ENCODE measurements around the gene FANCI. TPM values are rescaled to one million over a fixed set of nuclear protein-coding genes. Genes with fewer than 3 reads are reported as not detected.

The FANCI gene
- total and polyA plus RNA-seq, 4 donors: 3.2 to 11.9 (median 6.3) TPM

DNA sequence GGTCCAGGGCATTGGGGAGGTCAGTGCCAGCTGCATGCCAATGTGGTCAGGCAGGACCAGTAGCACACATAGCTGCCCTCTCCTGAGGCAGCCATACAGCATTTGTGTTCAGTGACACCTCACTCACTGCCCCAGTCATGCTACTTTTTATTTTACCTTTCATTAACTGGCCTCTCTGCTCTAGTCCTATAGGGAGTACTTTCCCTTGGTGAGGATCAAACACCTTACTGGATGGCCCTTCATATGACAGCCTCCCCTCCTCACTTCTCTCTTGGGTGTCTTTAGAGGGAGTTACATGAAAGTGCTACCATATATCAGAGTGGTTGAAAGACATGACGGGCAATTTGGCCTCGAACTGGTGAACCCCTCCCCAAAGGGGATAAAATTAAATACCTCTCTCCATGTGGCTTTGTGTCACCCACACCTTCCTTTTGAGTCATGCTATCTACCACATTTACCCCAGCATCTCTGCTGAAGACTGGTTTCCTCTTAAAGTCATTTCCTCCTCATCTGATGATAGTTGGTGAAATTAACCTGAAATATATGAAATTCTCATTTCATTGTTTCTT is 40.0 kb upstream of the FANCI start:
- Histone ChIP-seq H3K9me3 (ENCODE audit: control insufficient read depth in 4 of 4, insufficient read depth in 3 of 4, low read length in 3 of 4) (no peaks in the 10 kb centered on the region), H3K36me3 (ENCODE audit: control insufficient read depth in 4 of 4, insufficient read depth in 4 of 4, low read length in 4 of 4) (peaks cover 0 to 11% (median 0%) of the 10 kb centered on the region in 4 donors), H3K4me1 (ENCODE audit: control insufficient read depth in 5 of 5, insufficient read depth in 5 of 5, low read length in 5 of 5) (no peaks in the 10 kb centered on the region), H3K9ac (ENCODE audit: insufficient read depth in 1 of 2, low read length in 2 of 2) (no peak overlapping the region), H3K4me3 (no peak overlapping the region), H3K27ac (ENCODE audit: low read depth in 1 of 2, low read length in 1 of 2) (no peak overlapping the region), H3K27me3 (ENCODE audit: control insufficient read depth in 3 of 3, insufficient read depth in 3 of 3, low read length in 2 of 3) (no peaks in the 10 kb centered on the region)
- ATAC-seq (ENCODE audit: insufficient read depth, low FRiP score) (no peak), DNase-seq (no peak)
- TF ChIP-seq, protein P1, sequence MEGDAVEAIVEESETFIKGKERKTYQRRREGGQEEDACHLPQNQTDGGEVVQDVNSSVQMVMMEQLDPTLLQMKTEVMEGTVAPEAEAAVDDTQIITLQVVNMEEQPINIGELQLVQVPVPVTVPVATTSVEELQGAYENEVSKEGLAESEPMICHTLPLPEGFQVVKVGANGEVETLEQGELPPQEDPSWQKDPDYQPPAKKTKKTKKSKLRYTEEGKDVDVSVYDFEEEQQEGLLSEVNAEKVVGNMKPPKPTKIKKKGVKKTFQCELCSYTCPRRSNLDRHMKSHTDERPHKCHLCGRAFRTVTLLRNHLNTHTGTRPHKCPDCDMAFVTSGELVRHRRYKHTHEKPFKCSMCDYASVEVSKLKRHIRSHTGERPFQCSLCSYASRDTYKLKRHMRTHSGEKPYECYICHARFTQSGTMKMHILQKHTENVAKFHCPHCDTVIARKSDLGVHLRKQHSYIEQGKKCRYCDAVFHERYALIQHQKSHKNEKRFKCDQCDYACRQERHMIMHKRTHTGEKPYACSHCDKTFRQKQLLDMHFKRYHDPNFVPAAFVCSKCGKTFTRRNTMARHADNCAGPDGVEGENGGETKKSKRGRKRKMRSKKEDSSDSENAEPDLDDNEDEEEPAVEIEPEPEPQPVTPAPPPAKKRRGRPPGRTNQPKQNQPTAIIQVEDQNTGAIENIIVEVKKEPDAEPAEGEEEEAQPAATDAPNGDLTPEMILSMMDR (IDR thresholded peaks at IDR 0.05; ENCODE audit: control extremely low read depth, extremely low read depth): no peak
- 30 to 53% methylated on average over 2 of the region's 2 CpGs for WGBS, 2 donors

DNA sequence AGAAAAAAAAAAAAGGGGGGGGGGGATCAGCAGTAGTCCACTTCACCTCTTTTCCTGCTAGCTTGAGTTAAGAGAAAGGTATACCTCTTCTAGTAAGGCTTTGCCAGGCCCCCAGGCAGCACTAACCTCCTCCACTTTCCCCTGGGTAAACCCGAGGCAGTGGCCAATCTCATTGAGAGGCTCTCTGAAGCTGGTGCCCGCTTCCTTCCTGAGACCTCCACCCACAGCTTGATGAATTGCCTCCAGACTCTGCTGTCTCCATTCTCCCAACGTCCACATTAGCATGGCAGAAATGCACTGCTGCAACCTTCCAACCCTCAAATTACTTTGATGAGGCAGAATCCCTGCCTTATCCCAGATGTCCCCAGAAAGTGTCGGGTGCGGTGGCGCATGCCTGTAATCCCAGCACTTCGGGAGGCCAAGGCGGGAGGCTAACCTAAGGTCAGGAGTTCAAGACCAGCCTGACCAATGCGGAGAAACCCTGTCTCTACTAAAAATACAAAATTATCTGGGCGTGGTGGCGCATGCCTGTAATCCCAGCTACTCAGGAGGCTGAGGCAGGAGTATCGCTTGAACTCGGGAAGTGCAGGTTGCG is 37.7 kb upstream of the FANCI start:
- Histone ChIP-seq H3K9ac (ENCODE audit: insufficient read depth in 1 of 2, low read length in 2 of 2) (no peak overlapping the region), H3K4me1 (ENCODE audit: control insufficient read depth in 5 of 5, insufficient read depth in 5 of 5, low read length in 5 of 5) (peaks cover 0 to 5% (median 0%) of the 10 kb centered on the region in 5 donors), H3K9me3 (ENCODE audit: control insufficient read depth in 4 of 4, insufficient read depth in 3 of 4, low read length in 3 of 4) (no peaks in the 10 kb centered on the region), H3K27me3 (ENCODE audit: control insufficient read depth in 3 of 3, insufficient read depth in 3 of 3, low read length in 2 of 3) (no peaks in the 10 kb centered on the region), H3K27ac (ENCODE audit: low read depth in 1 of 2, low read length in 1 of 2) (no peak overlapping the region), H3K36me3 (ENCODE audit: control insufficient read depth in 4 of 4, insufficient read depth in 4 of 4, low read length in 4 of 4) (peaks cover 0 to 2% (median 0%) of the 10 kb centered on the region in 4 donors), H3K4me3 (no peak overlapping the region)
- ATAC-seq (ENCODE audit: insufficient read depth, low FRiP score) (no peak), DNase-seq (no peak)
- TF ChIP-seq, protein P1 (IDR thresholded peaks at IDR 0.05; ENCODE audit: control extremely low read depth, extremely low read depth): no peak
- 69 to 77% methylated on average over 14 of the region's 14 CpGs for WGBS, 2 donors

DNA sequence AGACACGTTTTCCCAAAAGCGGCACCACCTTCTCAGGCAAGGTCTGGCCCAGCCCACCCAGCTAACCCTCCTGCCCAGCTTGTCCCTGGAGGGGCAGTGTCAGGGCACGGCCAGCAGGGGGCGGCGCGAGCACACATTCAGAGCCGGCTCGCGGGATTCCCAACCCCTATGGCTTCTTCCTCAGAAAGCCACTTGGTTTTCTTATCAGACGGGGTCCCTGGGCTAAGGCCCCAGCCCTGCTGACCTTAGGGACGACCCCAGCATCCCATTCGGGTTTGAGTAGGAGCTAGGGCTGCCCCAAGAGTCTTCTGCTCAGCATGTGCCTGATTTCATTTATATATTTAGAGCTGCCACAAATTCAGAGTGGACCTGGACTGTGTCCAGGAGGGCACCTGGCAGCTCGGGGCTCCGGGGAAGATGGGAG is 36.9 kb upstream of the FANCI start:
- Histone ChIP-seq H3K27ac (ENCODE audit: low read depth in 1 of 2, low read length in 1 of 2) (no peak overlapping the region), H3K4me3 (no peak overlapping the region), H3K36me3 (ENCODE audit: control insufficient read depth in 4 of 4, insufficient read depth in 4 of 4, low read length in 4 of 4) (peaks cover 0 to 2% (median 0%) of the 10 kb centered on the region in 4 donors), H3K9me3 (ENCODE audit: control insufficient read depth in 4 of 4, insufficient read depth in 3 of 4, low read length in 3 of 4) (no peaks in the 10 kb centered on the region), H3K4me1 (ENCODE audit: control insufficient read depth in 5 of 5, insufficient read depth in 5 of 5, low read length in 5 of 5) (peaks cover 0 to 5% (median 0%) of the 10 kb centered on the region in 5 donors), H3K27me3 (ENCODE audit: control insufficient read depth in 3 of 3, insufficient read depth in 3 of 3, low read length in 2 of 3) (no peaks in the 10 kb centered on the region), H3K9ac (ENCODE audit: insufficient read depth in 1 of 2, low read length in 2 of 2) (no peak overlapping the region)
- TF ChIP-seq, protein P1 (IDR thresholded peaks at IDR 0.05; ENCODE audit: control extremely low read depth, extremely low read depth): peak; percentile 85
- ATAC-seq (ENCODE audit: insufficient read depth, low FRiP score) (peak; percentile 82), DNase-seq (peak; percentile 58 to 76 (median 65))
- WGBS, 2 donors: 1 to 3% methylated on average over 14 of the region's 14 CpGs

Data from lung (tissue), 12 donors.